Stimulated activated CD8-positive, alpha-beta memory T cell treated with anti-CD3 and anti-CD28 coated beads, Interleukin-7, amount 100 ng/mL, for 24 hours (primary cell): ENCODE measurements around the gene XIST.
"Not testable (repeated sequence)": the region's sequence is repeated elsewhere in the genome, so short reads cannot be mapped to it uniquely, and the experiment has no call there.

Experiments
- DNase-seq: peaks from one replicate; pipeline ENCODE4 v3.0.0-alpha.2; 2020; ENCODE audit warnings: low read depth

The XIST gene

GRCh38 chrX:73799888-73800287, 52.6 kb downstream of the XIST start:
- DNase-seq: no peak

DNA sequence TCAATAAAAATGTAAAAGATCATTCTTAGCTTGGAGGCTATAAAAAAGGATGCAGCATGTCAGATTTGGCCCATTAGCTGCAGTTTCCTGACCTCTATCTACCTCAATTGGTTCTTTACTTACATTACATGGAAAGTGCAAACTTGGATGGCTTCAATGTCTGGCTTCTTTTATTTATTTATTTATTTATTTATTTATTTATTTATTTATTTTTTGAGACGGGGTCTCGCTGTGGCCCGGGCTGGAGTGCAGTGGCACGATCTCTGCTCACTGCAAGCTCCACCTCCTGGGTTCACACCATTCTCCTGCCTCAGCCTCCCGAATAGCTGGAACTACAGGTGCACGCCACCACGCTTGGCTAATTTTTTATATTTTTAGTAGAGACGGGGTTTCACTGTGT, 60.0 kb downstream of the XIST start:
- DNase-seq: not testable (repeated sequence)

DNA sequence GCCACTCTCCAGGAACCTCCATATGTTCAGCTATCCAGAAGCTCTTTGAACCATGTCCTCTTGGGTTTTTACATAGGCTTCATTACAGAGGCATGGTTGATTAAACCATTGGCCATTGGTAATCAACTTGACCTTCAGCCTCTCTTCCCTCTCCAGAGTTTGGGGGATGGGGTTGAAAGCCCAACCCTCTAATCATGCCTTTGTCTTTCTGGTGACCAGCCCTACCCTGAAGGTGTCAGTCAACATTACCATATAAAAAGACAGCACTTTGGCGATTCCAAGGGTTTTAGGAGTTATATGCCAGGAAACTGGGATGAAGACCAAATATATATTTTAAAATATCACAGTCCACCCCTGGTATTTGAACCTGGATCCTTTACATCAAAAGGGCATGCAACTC, 67.0 kb downstream of the XIST start:
- no peak for DNase-seq
